ENCODE measurements around the gene SCN11A. TPM values are rescaled to one million over a fixed set of nuclear protein-coding genes. Genes with fewer than 3 reads are reported as not detected.

The SCN11A gene
- total RNA-seq, 1 donor from 2014 or later = 0.69 TPM

- TF ChIP-seq CTCF (IDR thresholded peaks at IDR 0.05) = no peak
- no peak for TF ChIP-seq EZH2phosphoT487 (IDR thresholded peaks at IDR 0.05)
- TF ChIP-seq EZH2 (IDR thresholded peaks at IDR 0.05) = no peak
- Mint-ChIP-seq H3K4me3 (no peak overlapping the region), H3K27ac (no peak overlapping the region), H3K9me3 (peaks cover 19% of the 10 kb centered on the region), H3K4me1 (no peaks in the 10 kb centered on the region), H3K27me3 (ENCODE audit: insufficient read depth, low read depth) (peaks cover 4% of the 10 kb centered on the region), H3K36me3 (no peaks in the 10 kb centered on the region)
- Histone ChIP-seq H3K79me2 (ENCODE audit: low read depth) (no peaks in the 10 kb centered on the region), H4K20me1 (ENCODE audit: low read depth) (no peaks in the 10 kb centered on the region), H3K4me1 (no peaks in the 10 kb centered on the region), H3K9ac (no peak overlapping the region), H2AFZ (replicated peaks) (no peak overlapping the region), H3K4me2 (no peak overlapping the region), H3K27ac (no peak overlapping the region), H3K4me3 (no peak overlapping the region), H3K9me3 (ENCODE audit: low read depth) (no peaks in the 10 kb centered on the region), H3K36me3 (no peaks in the 10 kb centered on the region), H3K27me3 (no peaks in the 10 kb centered on the region), H3F3A (ENCODE audit: low read depth) (no peaks in the 10 kb centered on the region)
- DNase-seq (ENCODE audit: low spot score) = no peak
Observed at GRCh38 chr3:39038165-39038564, 13.6 kb downstream of the SCN11A start.

DNA sequence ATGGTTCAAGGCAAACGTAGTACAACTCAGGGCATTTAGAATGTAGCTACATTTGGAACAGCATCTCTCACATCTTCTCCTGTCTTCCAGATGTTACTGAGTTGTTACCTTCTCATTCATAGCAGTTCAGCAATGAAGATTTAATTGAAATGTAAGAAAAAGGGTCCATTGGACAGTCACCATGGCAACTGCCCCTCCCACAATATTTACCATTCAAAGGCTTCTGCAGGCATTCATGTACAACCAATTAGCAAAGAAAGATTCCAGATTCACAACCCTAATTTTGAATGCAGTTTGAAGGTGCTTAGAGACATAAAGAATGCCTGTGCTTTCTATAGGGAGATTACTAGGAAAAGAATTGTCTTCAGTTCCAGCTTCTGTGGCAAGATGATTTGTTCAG is 22.2 kb downstream of the SCN11A start:
- H3K9ac ChIP-seq = no peak overlapping the region
- H3K4me3 ChIP-seq = no peak overlapping the region
- Mint-ChIP-seq H3K4me3 (no peak overlapping the region), H3K9me3 (peaks cover 6% of the 10 kb centered on the region), H3K36me3 (no peaks in the 10 kb centered on the region), H3K27ac (no peak overlapping the region), H3K27me3 (ENCODE audit: insufficient read depth, low read depth) (peaks cover 5% of the 10 kb centered on the region), H3K4me1 (peaks cover 8% of the 10 kb centered on the region)
- no peak overlapping the region for H3K4me2 ChIP-seq
- DNase-seq (ENCODE audit: low spot score) = no peak
- H3K4me1 ChIP-seq = no peaks in the 10 kb centered on the region
- no peaks in the 10 kb centered on the region for H4K20me1 ChIP-seq (ENCODE audit: low read depth)
- no peaks in the 10 kb centered on the region for H3F3A ChIP-seq (ENCODE audit: low read depth)
- no peak overlapping the region for H3K27ac ChIP-seq
- no peaks in the 10 kb centered on the region for H3K9me3 ChIP-seq (ENCODE audit: low read depth)
- H3K79me2 ChIP-seq (ENCODE audit: low read depth) = no peaks in the 10 kb centered on the region
- H3K36me3 ChIP-seq = no peaks in the 10 kb centered on the region
- H3K27me3 ChIP-seq = no peaks in the 10 kb centered on the region
- TF ChIP-seq CTCF (IDR thresholded peaks at IDR 0.05) (no peak), EZH2phosphoT487 (IDR thresholded peaks at IDR 0.05) (no peak), EZH2 (IDR thresholded peaks at IDR 0.05) (no peak)
- no peak overlapping the region for H2AFZ ChIP-seq (replicated peaks)

- no peaks in the 10 kb centered on the region for H3K36me3 ChIP-seq
- no peaks in the 10 kb centered on the region for H3K9me3 ChIP-seq (ENCODE audit: low read depth)
- no peaks in the 10 kb centered on the region for H3K4me1 ChIP-seq
- H3F3A ChIP-seq (ENCODE audit: low read depth) = no peaks in the 10 kb centered on the region
- Mint-ChIP-seq H3K36me3 (no peaks in the 10 kb centered on the region), H3K9me3 (no peaks in the 10 kb centered on the region), H3K4me3 (no peak overlapping the region), H3K27ac (no peak overlapping the region), H3K27me3 (ENCODE audit: insufficient read depth, low read depth) (peaks cover 4% of the 10 kb centered on the region), H3K4me1 (peaks cover 8% of the 10 kb centered on the region)
- H3K27me3 ChIP-seq = no peaks in the 10 kb centered on the region
- no peak for TF ChIP-seq CTCF (IDR thresholded peaks at IDR 0.05)
- no peak for TF ChIP-seq EZH2 (IDR thresholded peaks at IDR 0.05)
- no peak for TF ChIP-seq EZH2phosphoT487 (IDR thresholded peaks at IDR 0.05)
- no peak overlapping the region for H2AFZ ChIP-seq (replicated peaks)
- H3K4me2 ChIP-seq = no peak overlapping the region
- H3K79me2 ChIP-seq (ENCODE audit: low read depth) = no peaks in the 10 kb centered on the region
- H3K27ac ChIP-seq = no peak overlapping the region
- no peak for DNase-seq (ENCODE audit: low spot score)
- no peak overlapping the region for H3K4me3 ChIP-seq
- no peak overlapping the region for H3K9ac ChIP-seq
- H4K20me1 ChIP-seq (ENCODE audit: low read depth) = no peaks in the 10 kb centered on the region
Observed at GRCh38 chr3:39028546-39028945, 23.2 kb downstream of the SCN11A start.
